Superior temporal gyrus (tissue), 1 donor: ENCODE data around the gene CHSY3.

Experiments
- DNase-seq: peaks from one replicate; pipeline ENCODE4 v3.0.0-alpha.2; 2016; ENCODE audit errors: extremely low spot score

CHSY3 gene

DNA sequence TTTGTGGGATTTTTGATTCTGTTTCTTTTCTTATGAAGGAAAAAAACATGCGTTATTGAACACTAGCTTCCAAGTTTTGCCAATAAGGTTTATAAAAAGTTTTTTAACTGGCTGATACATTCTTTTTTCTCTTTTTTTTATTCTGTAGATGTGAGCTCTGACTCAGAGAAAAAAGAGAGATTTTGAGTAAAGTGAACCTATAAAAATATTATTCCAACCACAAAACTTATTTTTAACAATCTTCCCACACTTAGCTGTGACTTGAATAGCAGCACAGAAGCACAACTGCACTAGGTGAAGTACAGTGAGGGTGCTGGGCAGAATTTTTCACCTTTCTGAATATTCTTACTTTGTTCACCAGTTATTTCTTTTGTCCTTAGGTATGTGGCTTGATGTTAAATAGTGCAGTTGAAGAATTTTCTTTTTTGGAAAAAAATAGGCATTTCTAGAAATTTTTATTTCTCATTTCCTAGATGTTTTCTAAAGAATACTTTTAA is 41.6 kb downstream of the CHSY3 start:
- no peak for DNase-seq

DNA sequence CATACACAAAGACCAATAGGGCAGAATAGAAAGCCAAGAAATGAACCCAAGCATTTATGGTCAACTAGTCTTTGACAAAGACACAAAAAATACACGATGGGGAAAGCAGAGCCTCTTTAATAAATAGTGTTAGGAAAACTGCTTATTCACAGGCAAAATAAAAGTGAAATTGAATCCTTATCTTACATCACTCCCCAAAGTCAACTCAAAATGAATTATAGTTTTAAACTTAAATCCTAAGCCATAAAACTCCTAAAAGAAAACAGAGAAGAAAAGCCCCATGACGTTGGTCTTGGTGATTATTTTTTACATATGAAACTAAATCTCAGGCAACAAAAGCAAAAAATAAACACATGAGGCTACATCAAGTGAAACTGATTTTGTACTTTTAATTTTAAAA is 46.8 kb downstream of the CHSY3 start:
- DNase-seq = no peak

DNA sequence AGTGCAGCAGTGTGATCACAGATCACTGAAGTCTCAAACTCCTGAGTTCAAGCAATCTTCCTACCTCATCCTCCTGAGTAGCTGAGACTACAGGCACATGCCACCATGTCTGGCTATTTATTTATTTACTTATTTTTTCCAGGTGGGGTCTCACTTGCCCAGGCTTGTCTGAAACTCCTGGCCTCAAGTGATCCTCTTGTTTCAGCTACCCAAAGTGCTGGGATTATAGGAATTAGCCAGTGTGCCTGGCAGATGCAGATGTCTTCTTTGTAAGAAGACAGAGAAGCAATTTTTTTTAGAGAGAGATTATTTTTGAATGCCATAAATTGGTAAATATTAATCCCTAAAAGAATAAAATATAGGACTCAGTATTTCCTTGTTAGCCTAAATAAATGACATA is 54.3 kb downstream of the CHSY3 start:
- DNase-seq = no peak

DNA sequence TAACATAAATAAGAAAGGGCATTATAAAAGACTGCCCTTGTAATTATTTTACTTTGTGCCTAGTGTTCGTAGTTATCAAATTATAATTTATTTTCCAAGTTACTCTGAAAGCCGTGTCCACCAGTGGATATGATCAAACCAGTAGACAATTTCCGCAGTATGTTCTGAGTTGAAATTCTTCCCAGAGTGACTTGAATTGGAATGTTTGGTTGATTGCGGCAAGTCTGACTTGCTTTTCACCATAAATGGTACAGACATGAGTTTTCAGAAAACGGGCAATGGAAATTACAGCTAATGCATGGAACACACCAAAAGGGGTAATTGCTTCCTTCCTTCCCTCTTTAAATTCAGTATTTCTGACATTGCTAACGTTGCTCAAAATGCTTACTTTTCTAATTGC is 56.6 kb downstream of the CHSY3 start:
- no peak for DNase-seq

DNA sequence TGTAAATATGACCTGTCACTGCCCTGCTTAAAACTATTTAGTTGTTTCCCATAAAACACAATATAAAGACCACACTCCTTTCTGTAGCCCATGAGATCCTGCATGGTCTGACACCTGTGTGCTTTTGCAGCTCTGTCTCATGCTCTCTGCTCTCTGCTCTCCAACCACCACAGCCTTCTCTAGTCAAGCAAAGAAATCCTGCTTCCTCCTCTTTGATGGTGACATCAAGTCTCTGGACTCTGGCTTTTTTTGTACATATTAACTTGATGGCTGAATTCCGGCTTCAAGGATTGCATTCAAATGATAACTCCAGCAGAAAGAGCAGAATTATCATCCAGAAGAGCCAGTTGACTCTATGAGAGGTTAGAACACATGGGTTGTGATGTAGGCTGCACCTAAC is 58.2 kb downstream of the CHSY3 start:
- DNase-seq = no peak

DNA sequence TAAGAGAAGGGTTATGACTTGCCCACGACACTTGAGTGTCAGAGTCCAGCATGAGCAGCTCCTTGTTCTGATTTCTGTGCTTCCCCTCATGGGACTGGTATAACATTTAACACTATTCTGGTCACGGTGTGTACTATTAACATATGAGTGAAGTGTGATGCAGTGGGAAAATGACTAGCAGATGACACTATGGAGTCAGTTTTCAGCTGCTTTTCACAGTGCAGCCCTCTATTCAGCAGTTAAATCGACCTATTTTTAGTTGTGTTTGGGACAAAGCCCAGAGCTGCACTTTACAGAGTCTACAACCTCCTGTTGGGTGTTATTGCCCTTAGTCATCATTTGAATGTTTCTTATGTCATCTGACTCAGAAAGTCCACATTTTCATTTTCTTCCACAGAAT is 59.1 kb downstream of the CHSY3 start:
- peak; percentile 76 for DNase-seq

DNA sequence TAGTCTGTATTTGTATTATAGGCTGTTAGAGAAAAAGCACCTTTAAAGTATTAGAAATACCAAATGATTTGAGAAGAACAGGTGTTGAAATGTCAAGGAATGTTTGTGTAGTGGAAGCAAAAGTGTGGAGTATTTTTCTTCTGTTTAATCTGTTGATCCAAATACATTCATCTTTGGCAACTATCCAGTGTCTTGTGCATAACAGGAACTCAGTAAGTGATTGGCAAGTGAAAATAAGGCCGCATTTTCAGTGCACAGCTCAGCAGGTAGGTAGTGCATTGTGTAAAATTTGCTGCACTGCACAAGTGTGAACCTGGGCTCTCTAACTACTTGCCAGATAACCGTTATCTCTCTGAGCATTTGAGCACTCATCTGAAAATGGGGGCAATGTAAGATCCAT is 61.8 kb downstream of the CHSY3 start:
- no peak for DNase-seq

DNA sequence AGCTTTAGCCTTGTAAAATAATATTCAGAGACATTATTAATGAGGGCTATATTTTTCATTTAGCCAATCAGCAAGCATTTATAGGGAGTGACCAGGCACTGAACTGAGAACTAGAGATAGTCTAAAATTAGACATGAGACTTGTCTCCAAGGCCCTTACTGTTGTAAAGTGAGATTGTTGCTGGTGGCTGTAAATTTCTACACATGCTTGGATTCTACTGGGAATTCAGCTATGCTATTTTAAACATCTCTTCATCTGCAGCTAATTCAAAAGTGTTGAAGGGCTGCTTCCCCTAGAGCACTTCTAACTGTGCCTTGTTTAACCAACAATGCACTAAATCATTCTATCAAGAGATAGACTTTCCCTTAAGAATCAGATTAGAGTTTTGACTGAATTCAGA is 67.4 kb downstream of the CHSY3 start:
- DNase-seq = no peak

DNA sequence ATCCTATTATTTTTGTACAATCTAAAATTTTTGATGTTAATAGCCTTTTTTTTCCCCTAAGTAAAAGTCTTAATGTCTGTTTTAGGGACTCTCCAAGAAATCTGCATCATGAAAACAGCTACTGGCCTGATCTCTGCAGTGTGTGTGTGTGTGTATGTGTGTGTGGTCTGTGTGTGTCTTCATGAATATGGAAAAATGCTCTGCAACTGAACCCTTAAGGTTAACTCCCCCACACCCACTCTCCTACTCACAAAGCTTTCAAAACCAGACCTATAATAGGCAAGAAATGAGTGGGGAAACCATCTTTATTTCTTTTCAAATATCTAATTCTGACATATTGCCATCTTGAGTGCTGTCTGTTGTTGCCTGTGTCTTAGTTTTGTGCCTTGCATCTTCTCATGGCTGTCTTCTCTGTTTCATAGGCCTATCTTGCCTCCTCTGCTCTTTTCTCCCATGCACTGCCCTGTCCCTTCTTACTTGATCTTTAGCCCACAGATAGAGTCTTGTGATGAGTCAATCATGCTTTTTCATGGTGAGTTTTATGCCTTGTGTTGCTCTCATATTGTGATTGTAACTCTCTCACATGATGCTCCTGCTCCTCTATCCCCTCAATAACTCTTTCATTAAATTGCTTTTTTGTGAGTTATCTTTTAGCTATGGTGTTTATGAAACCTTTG is 68.3 kb downstream of the CHSY3 start:
- no peak for DNase-seq

DNA sequence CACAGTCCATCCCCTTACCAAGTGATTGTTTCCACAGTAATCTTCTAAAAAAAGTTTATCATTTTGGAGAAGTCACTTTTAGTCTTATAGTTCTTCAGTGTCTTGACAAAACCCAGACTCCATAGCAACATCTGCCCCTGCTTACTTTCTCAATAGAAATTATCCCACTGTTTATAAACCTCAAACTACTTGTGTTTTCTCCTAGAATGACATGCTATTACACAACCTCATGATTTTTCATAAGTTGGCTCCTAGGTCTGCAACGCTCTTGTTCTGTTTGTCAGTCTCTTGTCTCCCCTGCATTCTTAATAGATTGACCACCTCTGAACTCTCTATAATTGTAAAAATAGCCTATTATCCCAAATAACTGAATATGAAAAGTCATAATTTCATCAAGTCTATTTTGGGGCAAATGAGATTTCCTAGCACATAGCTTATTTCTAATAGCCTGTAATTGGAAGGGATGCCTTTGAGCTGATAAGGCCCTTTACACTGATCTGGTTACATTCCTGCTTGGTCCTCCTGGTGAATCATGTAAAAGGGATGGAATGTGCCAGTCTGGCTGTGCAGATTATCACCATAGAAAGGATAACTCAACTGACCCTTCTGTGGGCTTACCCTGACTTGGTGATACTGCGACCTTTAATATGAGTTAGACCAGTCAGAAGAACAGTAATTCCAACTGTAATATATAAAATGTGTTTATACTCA is 69.6 kb downstream of the CHSY3 start:
- no peak for DNase-seq

DNA sequence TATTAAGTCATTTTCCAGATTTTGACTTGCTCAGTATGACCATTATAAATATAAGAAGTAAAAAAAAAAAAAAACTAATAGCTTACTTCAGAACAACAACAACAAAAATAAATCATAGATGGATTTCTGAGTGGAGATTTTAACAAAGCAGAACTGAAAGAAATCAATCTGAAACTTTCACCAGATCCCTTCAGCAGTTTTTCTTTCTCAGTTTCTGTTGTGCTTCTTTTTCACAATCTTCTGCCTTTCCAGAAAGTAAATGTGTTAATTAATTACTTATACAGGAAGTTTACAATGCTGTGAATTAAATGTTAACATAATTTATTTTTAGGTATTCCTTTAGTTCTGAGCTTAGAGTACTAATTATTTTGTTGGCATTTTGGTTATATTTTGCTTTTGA is 73.5 kb downstream of the CHSY3 start:
- DNase-seq = no peak

DNA sequence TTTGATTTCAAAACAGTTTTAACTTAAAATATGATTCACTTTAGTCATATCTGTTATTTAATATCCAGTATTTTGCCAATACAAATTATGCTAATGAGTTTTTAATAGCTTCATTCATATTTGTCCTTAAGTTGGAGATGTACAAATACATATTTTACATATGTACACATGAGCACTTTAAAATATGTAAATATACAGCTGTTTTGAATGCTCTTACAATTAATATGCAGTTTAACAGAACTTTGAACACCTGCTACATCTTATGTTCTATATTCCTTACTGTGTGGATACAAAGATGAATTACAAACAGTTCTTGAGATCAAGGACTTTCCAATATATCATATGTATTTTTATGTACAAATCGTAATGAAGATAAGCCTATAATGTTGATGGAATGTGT is 74.0 kb downstream of the CHSY3 start:
- no peak for DNase-seq

DNA sequence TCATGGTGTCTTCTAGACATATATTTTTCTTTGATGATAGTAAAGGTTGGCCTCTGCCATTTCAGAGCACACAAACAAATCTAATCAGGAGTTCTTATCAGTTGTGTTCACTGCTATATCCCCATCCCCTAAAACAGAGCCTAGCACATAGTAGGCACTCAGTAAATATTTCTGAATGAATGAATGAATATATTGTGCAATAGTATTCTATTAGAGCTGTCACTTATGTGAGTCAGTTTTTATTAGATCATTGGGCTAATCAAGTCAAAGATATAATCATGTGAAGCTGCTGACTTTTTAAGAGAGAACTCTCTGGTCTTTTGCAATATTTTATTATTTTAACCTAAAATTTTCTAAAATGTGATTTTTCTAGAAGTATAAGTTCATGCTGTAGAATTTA is 84.2 kb downstream of the CHSY3 start:
- no peak for DNase-seq

DNA sequence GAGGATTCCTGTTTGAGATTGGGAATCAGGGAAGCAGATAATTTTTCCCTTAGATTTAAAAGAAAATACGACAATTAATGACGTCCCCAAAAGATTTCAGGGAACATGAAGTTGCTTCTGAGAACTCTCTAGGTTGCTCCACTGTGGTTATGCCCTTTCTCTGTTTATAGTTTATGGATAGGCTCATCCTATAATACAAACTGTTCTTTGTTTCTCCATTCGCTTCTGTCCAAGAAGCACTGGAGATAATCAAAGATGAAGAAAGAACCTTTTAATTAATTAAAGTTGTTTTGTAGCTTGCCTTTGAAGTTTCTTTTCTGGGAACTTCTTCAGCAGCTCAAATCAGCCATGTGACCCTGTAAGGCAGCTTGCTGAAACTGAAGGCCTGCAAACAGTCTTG is 87.5 kb downstream of the CHSY3 start:
- DNase-seq = no peak

DNA sequence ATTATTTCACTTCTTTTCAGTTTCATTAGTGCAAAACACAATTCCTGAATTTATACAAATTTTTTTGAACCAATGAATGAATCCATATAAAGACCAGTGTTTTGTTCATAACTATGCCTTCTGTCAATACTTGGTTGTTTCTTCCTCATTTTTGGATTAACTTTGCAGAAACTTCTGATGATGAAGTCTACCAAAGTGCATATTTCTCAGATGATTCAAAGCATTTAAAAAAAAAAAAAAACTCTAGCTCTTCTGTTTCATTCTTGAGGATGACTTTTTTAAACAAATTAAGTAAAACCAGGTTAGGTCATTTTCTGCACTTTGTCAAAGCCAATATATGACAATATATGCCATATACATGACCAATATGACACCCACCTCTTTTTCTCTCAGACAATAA is 92.6 kb downstream of the CHSY3 start:
- no peak for DNase-seq

DNA sequence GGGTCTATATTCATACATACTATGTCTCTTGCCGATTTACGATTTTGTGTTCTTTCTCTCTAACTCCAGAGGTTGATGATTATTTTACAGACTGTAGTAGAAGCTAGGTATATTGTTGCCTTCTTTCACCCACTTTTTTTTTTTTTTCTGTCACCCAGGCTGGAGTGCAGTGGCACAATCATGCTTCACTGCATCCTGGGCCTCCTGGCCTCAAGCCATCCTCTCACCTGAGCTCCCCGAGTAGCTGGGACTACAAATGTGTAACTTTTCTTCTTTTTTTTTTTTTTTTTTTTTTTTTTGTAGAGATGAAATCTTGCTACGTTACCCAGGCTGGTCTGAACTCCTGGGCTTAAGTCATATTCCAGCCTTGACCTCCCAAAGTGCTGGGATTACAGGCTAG is 96.2 kb downstream of the CHSY3 start:
- DNase-seq = no peak

DNA sequence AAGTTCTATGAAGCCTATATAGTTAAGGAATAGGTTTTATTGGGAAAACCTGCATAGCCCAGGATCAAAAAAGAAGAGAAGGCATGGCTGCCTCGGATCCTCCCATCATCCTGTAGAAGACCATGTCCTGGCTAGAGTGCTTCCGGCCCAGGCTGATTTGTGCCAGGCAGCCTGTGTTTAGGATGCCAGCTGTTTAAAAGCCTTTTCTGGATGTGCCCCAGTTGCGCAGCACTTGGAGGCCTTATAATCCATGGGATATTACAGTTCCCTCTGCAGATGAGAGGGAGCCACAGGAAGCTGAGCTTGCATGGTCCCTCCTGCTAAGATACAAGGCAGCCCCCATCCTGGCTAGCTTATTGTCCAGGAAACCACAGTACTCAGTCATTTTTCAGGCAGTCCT is 97.9 kb downstream of the CHSY3 start:
- DNase-seq = no peak

DNA sequence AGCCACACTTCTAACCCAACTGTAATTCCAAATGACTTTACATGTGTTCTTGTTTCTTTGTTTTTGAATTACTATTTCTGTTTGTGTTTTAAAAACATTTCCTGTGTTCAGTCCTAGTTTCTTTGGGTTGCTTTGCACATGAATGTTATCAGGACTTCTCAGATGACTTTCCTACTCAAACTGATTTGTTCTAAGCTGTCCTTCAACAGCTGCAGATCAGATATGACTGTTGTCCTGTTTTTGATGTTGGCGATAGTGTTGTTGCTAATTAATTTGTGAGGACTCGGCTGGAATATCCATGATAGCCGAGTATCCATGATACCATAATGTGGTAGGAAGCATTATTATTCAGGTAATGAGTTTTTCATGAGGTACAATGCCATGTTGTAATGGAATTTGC is 98.6 kb downstream of the CHSY3 start:
- DNase-seq = no peak

DNA sequence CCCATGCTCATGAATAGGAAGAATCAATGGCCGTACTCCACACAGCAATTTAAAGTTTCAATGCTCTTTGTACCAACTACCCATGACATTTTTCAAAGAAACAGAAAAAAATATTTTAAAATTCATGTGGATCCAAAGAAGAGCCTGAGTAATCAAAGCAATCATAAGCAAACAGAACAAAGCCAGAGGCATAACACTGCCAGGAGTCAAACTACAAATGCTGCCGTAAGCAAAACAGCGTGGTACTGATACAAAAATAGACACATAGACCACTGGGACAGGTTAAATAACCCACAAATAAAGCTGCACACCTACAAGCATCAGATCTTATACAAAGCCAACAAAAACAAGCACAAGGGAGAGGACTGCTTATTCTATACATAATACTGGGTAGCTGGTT is 107.7 kb downstream of the CHSY3 start:
- no peak for DNase-seq

DNA sequence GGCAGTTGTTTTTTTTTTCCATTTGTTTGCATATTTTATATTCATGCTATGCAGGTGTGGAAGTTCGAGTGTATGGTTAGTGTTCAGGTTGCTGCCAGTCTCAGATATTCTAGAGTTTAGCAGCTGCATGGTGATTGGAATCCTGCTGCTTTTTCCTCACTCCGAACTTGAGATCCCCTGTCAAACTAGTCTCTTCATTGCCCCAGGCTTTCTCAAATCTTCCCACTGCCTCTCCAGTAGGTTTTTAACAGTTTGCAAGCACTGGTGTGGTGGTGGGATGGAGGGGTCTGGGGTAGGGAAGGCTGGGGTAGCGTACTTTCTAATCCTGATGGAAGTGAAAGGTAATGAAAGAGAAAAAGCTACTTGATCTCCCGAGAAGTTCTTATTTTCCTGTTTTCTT is 112.9 kb downstream of the CHSY3 start:
- no peak for DNase-seq

DNA sequence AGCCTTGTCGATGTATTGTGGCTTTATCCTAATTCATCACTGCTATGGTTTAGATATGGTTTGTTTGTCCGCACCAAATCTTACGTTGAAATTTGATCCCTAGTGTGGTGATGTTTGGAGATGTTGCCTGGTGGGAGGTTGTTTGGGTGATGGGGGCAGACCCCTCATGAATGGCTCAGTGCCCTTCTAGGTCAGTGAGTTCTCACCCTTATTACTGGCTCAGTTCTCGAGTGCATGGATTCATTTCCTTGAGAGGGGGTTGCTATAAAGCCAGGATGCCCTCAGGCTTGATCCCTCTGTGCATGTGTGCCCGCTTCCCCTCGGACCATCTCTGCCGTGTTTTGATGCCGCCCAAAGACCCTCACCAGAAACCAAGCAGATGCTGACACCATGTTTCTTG is 114.4 kb downstream of the CHSY3 start:
- no peak for DNase-seq

DNA sequence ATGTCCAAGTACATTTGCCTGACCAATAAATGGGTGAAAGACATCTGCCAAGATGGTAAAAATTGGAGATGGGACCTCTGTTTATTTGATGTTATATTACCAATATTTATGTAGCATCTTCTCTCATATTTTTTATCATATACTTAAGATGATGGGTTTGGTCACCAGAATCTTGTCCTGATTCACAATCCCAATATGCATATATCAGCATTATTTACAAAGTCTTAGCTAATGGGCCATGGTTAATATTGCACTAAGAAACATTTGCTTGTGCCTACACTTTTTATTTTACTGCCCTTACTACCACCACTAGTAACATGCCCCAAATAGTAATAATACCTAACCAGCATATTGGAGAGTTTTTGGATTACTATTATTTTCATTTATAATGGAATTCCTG is 116.7 kb downstream of the CHSY3 start:
- DNase-seq = no peak

DNA sequence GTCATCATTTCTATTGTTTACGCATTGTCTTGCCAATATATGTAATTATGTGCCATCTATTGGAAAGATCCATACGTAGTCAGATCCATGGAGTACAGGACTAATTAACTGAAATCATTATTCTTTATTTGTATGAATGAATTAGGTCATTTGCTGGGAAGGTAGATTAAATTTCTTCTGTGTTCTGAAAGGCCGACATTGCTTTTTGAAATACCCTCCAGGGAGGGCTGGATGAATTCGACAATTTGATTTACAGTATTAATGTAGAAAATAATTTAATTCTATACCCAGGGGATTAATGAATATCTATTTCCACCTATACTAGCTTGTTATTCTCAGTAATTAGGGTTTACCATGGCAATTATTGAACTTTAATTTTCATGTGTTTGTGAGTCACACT is 117.6 kb downstream of the CHSY3 start:
- no peak for DNase-seq

DNA sequence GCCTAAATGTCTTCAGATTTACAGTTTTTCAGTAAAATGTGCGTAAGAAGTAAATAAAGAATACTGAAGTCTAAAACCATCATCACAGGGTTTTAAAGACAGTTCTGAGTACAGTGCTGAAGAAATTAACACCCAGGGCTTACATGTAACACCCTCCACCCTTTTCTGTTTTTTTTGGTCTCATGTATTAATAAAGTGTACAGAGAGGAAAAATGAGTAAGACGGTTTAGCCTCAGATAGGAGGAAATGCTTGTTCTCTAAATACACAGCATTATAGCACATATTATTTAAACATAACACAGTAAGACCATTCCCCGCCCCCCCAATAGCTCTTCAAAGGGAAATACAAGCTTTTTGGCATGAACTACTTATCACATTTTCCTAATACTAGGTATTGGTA is 119.3 kb downstream of the CHSY3 start:
- DNase-seq = no peak
